HL-60 (cell line): Measurements from ENCODE around the gene EFNA4.
A peak's percentile ranks its signal among the peaks of the same experiment; 100 is the strongest.

Experiments used
- DNase-seq, 2 experiments: peaks; one replicate each; pipeline ENCODE4 v3.0.0-alpha.2; 2010 to 2020; ENCODE audit warnings: low read depth in 1 of 2, low spot score in 1 of 2
- H3K27ac ChIP-seq: fragments of 250-450 bp; sonication (Bioruptor Pico); replicated peaks from 2 replicates; pipeline ENCODE4 v1.5.1; 2020; ENCODE audit warnings: mild to moderate bottlenecking, moderate library complexity
- H3K27me3 ChIP-seq: fragments of 250-450 bp; sonication (Bioruptor Pico); 2 replicates; pipeline ENCODE4 v1.5.1; 2021; ENCODE audit warnings: mild to moderate bottlenecking, moderate library complexity; ENCODE audit not compliant: insufficient read depth, poor library complexity, severe bottlenecking
- H3K4me3 ChIP-seq: replicated peaks from 2 replicates; pipeline ENCODE4 v1.5.1; 2011; ENCODE audit warnings: mild to moderate bottlenecking, control low read depth, low read length; ENCODE audit not compliant: insufficient read depth
- GABPA ChIP-seq: IDR thresholded peaks from 2 replicates; pipeline ENCODE4 v1.6.1; 2012; ENCODE audit warnings: low read depth
- POLR2AphosphoS5 ChIP-seq: IDR thresholded peaks from 2 replicates; pipeline ENCODE4 v1.6.1; 2012; ENCODE audit warnings: low read depth
- SPI1 ChIP-seq: IDR thresholded peaks from 2 replicates; pipeline ENCODE4 v1.6.1; 2012; ENCODE audit warnings: low read depth, mild to moderate bottlenecking, borderline replicate concordance
- TF ChIP-seq, protein P1 (sequence below): IDR thresholded peaks from one replicate; pipeline ENCODE4 v1.5.1; 2011; ENCODE audit warnings: low read length, control low read depth, inconsistent platforms; ENCODE audit not compliant: insufficient read depth
- TF ChIP-seq, protein P2 (sequence below): IDR thresholded peaks from 2 replicates; pipeline ENCODE4 v1.6.1; 2012; ENCODE audit warnings: low read depth; ENCODE audit not compliant: insufficient replicate concordance

EFNA4 gene

DNA sequence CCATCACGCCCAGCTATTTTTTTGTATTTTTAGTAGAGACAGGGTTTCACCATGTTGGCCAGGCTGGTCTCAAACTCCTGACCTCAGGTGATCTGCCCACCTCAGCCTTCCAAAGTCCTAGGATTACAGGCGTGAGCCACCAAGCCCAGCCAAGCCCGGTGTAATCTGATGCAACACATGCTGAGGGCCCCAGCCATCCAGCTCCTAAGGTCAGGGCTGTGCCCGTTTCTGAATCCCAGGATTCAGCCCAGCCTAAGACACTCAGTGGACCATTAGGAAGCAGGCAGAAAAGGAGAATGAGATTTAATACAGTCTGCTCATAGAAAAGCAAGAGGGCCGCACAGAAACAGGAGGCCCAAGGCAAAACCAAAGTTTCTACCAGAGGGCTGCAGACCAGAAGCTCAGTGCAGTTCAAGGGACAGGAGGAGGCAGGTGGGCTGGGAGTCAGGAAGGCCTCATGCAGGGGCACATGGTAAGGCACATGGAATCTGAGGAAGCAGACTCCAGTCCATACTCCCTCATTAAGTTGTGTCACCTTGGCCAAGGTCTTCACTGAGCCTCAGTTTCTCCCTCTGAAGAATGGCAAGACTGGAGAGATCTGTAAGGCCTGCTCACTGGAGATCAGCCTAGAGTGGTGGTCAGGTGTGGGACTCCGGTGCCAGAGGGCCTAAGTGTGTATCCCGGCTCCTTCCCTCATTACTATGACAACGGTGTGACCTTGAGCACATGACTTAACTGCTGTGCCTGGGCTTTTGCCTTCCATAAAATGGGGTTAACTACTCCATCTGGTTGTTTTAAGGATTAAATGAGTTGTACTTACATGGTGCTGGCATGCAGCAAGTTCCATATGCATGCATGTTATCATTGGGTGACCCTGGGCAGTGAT lies 14.8 kb upstream of the EFNA4 start:
- no peak for TF ChIP-seq POLR2AphosphoS5
- TF ChIP-seq, protein P1, sequence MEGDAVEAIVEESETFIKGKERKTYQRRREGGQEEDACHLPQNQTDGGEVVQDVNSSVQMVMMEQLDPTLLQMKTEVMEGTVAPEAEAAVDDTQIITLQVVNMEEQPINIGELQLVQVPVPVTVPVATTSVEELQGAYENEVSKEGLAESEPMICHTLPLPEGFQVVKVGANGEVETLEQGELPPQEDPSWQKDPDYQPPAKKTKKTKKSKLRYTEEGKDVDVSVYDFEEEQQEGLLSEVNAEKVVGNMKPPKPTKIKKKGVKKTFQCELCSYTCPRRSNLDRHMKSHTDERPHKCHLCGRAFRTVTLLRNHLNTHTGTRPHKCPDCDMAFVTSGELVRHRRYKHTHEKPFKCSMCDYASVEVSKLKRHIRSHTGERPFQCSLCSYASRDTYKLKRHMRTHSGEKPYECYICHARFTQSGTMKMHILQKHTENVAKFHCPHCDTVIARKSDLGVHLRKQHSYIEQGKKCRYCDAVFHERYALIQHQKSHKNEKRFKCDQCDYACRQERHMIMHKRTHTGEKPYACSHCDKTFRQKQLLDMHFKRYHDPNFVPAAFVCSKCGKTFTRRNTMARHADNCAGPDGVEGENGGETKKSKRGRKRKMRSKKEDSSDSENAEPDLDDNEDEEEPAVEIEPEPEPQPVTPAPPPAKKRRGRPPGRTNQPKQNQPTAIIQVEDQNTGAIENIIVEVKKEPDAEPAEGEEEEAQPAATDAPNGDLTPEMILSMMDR, result no peak
- no peak for TF ChIP-seq SPI1
- no peak for TF ChIP-seq GABPA
- TF ChIP-seq, protein P2, sequence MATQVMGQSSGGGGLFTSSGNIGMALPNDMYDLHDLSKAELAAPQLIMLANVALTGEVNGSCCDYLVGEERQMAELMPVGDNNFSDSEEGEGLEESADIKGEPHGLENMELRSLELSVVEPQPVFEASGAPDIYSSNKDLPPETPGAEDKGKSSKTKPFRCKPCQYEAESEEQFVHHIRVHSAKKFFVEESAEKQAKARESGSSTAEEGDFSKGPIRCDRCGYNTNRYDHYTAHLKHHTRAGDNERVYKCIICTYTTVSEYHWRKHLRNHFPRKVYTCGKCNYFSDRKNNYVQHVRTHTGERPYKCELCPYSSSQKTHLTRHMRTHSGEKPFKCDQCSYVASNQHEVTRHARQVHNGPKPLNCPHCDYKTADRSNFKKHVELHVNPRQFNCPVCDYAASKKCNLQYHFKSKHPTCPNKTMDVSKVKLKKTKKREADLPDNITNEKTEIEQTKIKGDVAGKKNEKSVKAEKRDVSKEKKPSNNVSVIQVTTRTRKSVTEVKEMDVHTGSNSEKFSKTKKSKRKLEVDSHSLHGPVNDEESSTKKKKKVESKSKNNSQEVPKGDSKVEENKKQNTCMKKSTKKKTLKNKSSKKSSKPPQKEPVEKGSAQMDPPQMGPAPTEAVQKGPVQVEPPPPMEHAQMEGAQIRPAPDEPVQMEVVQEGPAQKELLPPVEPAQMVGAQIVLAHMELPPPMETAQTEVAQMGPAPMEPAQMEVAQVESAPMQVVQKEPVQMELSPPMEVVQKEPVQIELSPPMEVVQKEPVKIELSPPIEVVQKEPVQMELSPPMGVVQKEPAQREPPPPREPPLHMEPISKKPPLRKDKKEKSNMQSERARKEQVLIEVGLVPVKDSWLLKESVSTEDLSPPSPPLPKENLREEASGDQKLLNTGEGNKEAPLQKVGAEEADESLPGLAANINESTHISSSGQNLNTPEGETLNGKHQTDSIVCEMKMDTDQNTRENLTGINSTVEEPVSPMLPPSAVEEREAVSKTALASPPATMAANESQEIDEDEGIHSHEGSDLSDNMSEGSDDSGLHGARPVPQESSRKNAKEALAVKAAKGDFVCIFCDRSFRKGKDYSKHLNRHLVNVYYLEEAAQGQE, result no peak
- Histone ChIP-seq H3K27ac (no peak overlapping the region), H3K4me3 (no peak overlapping the region), H3K27me3 (no peaks in the 10 kb centered on the region)
- no peak for DNase-seq

DNA sequence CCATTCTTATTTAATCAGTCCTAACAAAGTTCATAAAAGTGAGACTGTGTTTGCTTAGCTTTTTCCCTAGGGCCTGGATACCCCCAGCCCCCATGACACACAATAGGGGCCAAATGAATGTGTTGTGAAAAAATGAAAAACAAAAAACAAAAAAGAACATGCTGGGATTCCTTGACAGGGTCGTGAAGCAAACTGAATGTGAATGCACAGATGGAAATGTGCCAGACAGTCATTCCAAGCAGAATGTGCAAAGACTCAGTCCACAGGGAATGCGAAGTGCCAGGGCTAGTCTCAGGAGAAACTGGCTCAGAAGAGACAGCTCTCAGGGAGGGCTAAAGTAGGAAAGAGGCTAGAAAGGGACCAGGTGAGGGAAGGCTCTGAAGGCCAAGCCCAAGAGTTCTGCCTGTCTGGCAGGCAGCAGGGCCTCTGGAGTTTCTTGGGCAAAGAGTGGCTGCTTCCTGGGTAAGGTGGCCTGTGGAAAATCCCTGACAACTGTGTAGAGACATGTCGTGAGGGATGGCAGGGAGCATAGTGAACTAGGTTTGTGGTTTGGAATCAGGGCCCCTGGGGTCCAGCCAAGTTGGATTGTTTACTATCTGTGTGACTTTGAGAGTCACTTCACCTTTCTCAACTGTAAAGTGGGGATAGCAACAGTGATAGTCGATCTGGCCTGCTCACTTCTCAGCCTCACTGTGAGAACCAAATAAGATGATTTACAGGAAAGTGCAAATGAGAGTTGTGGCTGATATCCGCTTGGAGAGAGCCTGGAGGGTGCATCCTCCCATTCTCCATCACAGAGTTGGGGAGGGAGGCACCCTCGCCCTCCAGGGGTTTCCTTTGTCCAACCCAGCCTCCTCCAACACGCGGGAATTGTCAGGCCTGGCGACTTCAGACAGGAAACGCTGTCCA lies 13.6 kb upstream of the EFNA4 start:
- DNase-seq, result no peak
- Histone ChIP-seq H3K27me3 (no peaks in the 10 kb centered on the region), H3K4me3 (peak overlapping the region; percentile 91; the same call in 1 of the 2 replicates), H3K27ac (peak overlapping the region; percentile 83)
- TF ChIP-seq, protein P1, result no peak
- TF ChIP-seq, protein P2, result no peak
- TF ChIP-seq SPI1 (no peak; the same call in 1 of the 2 replicates), GABPA (no peak), POLR2AphosphoS5 (0 out of 2 replicates have a peak, but pooled peaks have one; percentile 19)

DNA sequence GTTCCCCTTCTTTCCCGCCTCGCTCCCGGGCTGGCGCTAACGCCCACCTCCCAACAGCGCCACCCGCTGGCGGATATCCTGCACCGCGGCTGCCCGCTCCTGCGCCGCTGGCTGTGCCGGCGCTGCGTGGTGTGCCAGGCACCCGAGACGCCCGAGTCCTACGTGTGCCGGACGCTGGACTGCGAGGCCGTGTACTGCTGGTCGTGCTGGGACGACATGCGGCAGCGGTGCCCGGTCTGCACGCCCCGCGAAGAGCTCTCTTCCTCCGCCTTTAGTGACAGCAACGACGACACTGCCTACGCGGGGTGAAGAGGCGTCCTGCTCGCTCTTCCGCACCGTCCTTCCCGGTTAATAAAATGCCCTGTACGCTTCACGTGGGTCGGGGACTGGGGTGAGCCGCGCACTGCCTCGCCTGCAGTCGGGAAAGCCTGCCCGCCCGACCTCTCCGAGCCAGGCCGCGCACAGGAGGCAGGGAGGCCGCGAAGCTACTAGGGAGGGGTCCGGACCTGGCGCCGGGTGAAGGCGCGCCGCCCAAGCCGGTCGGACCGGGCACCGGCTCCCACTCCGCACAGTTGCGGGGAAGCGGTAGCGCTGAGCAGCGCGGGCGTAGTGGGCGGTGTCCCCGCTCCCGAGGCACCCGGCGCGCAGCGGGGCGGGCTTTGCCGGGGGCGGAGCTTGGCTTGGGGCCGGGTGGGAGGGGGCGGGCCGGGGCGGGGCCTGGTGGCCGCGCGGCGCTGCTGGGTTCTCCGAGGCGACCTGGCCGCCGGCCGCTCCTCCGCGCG lies 12.8 kb upstream of the EFNA4 start, which contains the start of gene ADAM15:
Gene ADAM15, plus strand, starts transcription at position 757 of the 782 bp plus-strand sequence. CDS start 71 bp downstream, outside the sequence.
- TF ChIP-seq, protein P1, result peak; percentile 94
- TF ChIP-seq GABPA (0 out of 2 replicates have a peak, but pooled peaks have one; percentile 31), SPI1 (peak; percentile 85; the same call in 1 of the 2 replicates), POLR2AphosphoS5 (peak; percentile 17)
- TF ChIP-seq, protein P2, result no peak
- peak; percentile 78 to 84 for DNase-seq
- Histone ChIP-seq H3K27ac (peak within 1 kb of the TSS; percentile 83), H3K27me3 (no peaks in the 10 kb centered on the region), H3K4me3 (peak within 1 kb of the TSS; percentile 91)
